Stimulated activated naive CD8-positive, alpha-beta T cell treated with anti-CD3 and anti-CD28 coated beads, Interleukin-15, Interleukin-2, amounts not matched to agents 100 ng/mL and 50 ng/mL, for 24 hours (primary cell): ENCODE data around the gene PIN4.
A peak's percentile ranks its signal among the peaks of the same experiment; 100 is the strongest.

Experiments
- H3K27ac Mint-ChIP-seq: one replicate; pipeline ENCODE4 v1.8.0; 2021; ENCODE audit warnings: mild to moderate bottlenecking, mixed read lengths
- H3K27me3 Mint-ChIP-seq: one replicate; pipeline ENCODE4 v1.8.0; 2021; ENCODE audit warnings: mixed read lengths
- H3K36me3 Mint-ChIP-seq: one replicate; pipeline ENCODE4 v1.8.0; 2021; ENCODE audit warnings: low read depth, mixed read lengths
- H3K4me1 Mint-ChIP-seq: one replicate; pipeline ENCODE4 v1.8.0; 2021; ENCODE audit warnings: low read depth, mixed read lengths
- H3K4me3 Mint-ChIP-seq: one replicate; pipeline ENCODE4 v1.8.0; 2021; ENCODE audit warnings: mild to moderate bottlenecking, mixed read lengths
- H3K9me3 Mint-ChIP-seq: one replicate; pipeline ENCODE4 v1.8.0; 2021; ENCODE audit warnings: mixed read lengths

The PIN4 gene

DNA sequence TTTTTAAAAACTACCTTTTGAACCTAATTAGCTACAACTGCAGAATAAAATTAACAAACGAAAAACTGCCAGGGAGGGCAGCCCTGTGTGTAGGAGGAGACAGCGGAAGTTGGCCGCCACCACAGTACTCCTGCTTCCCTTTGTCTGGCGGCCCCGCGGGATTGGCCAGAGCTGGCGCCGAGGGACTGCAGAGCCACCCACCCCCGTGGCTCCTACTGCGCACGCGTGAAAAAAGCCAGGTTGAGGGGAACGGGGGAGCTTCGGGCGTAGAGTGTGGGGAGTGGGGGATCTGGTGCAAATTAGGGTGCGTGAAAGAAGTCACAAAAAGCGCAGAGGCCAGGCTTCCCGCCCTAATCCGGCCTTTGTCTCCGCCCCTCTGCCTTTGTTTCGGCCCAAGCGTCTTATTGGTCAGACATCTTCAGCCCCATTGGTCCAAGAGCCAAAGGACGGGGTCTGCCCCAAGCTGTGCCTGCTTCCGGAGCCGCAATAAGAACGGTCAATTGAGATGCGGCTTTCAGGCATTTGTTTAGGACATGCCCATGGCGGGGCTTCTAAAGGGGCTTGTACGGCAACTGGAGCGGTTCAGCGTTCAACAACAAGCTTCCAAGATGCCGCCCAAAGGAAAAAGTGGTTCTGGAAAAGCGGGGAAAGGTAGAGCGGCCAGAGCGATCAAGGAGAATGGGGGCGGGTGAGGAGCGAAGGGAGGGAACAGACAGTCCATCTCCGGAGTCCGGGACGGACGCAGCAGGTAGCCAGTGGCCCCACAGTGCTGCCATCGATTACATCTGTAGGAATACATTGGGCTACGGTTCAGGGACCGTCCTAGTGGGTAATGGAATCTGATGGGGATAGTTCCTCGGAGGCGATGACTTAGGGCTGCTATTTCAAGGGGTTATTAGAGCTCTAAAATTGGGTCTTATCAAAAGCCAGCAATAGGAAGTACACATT lies at the start of gene PIN4:
Gene PIN4 (plus strand): TSS at position 580 of the 948 bp plus-strand sequence. CDS start 29 bp downstream, at position 609.
- H3K27me3 Mint-ChIP-seq: no peaks in the 10 kb centered on the region
- no peak within 1 kb of the TSS for H3K27ac Mint-ChIP-seq
- peaks cover 13% of the 10 kb centered on the region for H3K4me1 Mint-ChIP-seq
- H3K4me3 Mint-ChIP-seq: no peak within 1 kb of the TSS
- H3K36me3 Mint-ChIP-seq: peaks cover 5% of the 10 kb centered on the region
- no peaks in the 10 kb centered on the region for H3K9me3 Mint-ChIP-seq

DNA sequence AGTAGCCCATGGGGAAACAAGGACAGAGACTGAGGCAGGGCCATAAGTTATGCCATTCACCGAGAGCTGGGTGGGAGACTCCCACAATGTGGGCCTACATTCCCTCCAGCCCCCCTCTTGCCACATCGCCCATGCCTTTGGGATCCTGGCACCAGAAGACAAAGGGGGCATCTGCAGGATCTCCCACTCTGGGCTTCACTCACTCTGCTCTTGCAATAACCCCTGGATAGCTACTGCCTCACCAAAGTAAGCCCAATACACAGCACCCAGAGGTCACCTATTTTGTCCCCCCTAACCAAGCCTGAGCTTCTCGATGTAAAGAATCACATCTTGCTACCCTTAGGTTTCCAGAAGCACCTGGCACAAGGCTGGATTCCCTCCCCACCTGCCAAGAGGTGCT lies 49.1 kb upstream of the PIN4 start:
- H3K27me3 Mint-ChIP-seq: peaks cover 40% of the 10 kb centered on the region
- H3K9me3 Mint-ChIP-seq: no peaks in the 10 kb centered on the region
- H3K27ac Mint-ChIP-seq: no peak overlapping the region
- H3K4me3 Mint-ChIP-seq: no peak overlapping the region
- H3K36me3 Mint-ChIP-seq: no peaks in the 10 kb centered on the region
- peaks cover 3% of the 10 kb centered on the region for H3K4me1 Mint-ChIP-seq

DNA sequence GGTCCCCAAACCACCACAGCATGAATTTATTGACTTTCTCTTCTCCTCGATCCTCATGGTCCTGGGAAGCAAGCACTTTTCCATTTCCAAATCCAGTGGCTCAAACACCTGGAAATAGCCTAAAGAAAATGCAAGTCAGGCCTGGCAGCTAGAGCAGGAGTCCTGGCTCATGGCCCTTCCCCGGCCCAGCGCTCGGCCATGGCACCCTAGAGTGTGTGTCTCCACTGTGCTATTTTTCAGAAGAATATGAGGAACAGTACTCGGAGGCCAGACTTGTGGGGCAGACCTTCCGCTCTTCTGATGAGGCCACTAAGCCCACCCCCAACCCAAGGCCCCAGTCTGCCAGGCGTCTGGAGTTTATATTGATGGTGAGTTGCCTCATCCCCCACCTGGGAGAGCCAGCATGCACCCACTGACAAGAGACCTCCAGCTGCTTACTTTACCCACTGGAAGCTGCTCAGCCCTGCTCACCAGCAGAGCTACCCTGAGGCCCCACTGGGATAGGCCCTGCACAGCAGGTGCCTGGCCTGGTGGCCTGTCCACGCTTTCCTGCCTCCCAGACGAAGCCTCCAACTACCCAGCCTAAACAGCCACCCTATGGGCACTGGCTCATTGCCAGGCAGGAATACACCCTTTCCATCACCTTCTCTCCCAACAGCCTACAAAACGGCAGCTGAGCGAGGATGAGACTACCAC lies 47.6 kb upstream of the PIN4 start:
- Mint-ChIP-seq H3K27me3 (peaks cover 33% of the 10 kb centered on the region), H3K4me1 (peaks cover 3% of the 10 kb centered on the region), H3K27ac (no peak overlapping the region), H3K4me3 (no peak overlapping the region), H3K9me3 (no peaks in the 10 kb centered on the region), H3K36me3 (no peaks in the 10 kb centered on the region)

DNA sequence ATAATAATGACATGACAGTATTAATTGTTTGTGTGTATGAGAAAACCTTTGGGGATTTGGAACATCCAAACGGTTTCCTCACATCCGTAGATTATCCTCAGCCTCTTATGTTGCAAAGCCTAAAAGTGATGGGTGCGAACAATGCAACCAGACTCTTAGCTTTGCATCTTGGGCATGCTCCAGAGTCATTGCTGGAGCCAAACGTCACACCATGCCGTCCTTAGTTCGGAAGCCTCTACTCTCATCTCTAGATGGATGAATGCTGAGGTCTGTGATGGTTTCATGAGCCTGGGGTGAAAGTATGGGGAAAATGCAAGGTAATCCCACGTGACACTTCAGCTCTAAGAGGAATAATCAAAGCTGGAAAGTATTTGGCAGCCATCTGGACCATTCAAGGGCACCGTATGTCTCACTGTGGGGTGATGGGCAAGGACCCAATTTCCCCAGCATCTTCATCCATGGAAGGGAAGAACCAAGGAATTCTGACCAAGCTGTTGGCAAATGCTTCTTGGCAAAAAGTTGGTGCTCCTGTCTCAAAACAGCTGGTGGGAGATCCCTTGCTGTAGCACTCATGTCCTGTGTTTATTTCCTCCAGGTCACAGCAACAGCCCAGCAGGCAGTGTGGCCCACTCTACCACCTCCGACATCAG lies 43.6 kb upstream of the PIN4 start:
- Mint-ChIP-seq H3K4me3 (no peak overlapping the region), H3K27ac (no peak overlapping the region), H3K36me3 (no peaks in the 10 kb centered on the region), H3K27me3 (peaks cover 13% of the 10 kb centered on the region), H3K9me3 (no peaks in the 10 kb centered on the region), H3K4me1 (peaks cover 15% of the 10 kb centered on the region)

DNA sequence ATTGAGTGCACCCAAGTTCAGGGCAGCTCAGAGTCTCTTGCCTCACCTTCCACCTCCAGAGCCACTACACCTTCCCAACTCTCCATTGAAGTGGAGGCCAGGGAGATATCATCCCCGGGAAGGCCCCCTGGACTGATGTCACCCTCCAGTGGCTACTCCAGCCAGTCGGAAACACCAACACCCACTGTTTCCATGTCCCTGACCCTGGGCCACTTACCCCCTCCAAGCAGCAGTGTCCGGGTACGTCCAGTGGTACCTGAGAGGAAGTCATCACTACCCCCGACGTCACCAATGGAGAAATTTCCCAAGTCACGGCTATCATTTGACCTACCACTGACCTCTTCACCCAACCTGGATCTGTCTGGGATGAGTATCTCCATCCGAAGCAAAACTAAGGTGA lies 42.0 kb upstream of the PIN4 start:
- H3K27ac Mint-ChIP-seq: no peak overlapping the region
- no peaks in the 10 kb centered on the region for H3K36me3 Mint-ChIP-seq
- H3K4me1 Mint-ChIP-seq: peaks cover 26% of the 10 kb centered on the region
- H3K9me3 Mint-ChIP-seq: no peaks in the 10 kb centered on the region
- peaks cover 9% of the 10 kb centered on the region for H3K27me3 Mint-ChIP-seq
- no peak overlapping the region for H3K4me3 Mint-ChIP-seq

DNA sequence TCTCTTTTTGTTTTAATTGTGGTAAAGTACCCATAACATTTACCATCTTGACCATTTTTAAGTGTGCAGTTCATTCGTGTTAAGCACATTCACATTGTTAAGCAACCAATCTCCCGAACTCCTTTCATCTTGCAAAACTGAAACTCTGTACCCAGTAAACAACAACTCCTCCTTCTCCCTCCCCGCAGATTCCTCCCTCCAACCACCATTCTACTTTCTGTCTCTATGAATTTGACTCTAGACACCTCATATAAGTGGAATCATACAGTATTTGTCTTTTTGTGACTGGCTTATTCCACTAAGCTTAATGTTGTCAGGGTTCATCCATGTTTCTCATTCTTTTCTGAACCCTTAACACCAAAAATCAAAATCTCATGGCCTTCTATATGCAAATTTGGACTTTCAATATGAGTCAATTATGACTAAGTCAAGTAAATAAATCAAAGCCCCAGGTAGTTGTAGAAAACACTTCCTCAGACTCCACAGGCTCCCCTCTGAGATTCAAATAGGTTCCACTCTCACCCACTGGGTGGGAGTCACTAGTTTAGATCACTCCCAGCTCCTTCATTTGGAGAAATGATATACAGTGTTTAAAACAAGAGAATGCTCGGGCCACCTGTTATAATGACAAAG lies 40.1 kb upstream of the PIN4 start:
- Mint-ChIP-seq H3K4me1 (peaks cover 31% of the 10 kb centered on the region), H3K4me3 (no peak overlapping the region), H3K9me3 (no peaks in the 10 kb centered on the region), H3K27me3 (peaks cover 5% of the 10 kb centered on the region), H3K27ac (peak overlapping the region; percentile 53), H3K36me3 (no peaks in the 10 kb centered on the region)

DNA sequence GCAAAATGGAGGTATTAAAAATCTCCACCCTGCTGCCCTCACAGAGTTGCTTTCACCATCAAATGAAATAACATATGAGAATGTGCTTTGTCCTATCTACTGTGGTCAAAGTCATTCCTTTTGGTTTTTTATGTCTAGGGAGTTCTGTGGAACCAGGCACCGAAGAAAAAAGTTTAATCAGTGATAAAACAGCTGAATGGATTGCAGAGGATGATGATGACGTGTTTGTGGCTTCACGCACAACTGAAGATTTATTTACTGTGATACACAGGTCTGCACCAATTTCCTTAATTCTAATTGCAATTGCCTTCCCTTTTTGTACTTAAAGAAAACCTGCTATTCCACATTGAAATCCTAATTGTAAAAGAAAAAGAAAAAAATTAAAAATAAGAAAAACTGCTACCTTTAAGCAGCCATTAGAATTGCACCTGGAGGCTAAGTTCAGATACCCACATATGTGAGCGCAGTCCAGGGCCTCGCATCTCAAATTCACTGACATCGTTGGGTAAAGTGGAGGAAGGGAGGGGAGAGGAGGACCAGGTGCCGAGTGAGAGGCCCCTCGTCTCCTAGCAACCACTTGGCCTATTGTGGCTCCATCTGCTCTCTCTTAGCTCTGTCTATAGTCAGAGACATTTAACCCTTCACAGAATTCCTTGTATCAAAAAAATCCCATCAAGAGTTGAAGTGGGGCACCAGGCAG lies 39.3 kb upstream of the PIN4 start:
- H3K9me3 Mint-ChIP-seq: no peaks in the 10 kb centered on the region
- H3K27ac Mint-ChIP-seq: no peak overlapping the region
- peaks cover 31% of the 10 kb centered on the region for H3K4me1 Mint-ChIP-seq
- H3K36me3 Mint-ChIP-seq: no peaks in the 10 kb centered on the region
- peaks cover 5% of the 10 kb centered on the region for H3K27me3 Mint-ChIP-seq
- no peak overlapping the region for H3K4me3 Mint-ChIP-seq

DNA sequence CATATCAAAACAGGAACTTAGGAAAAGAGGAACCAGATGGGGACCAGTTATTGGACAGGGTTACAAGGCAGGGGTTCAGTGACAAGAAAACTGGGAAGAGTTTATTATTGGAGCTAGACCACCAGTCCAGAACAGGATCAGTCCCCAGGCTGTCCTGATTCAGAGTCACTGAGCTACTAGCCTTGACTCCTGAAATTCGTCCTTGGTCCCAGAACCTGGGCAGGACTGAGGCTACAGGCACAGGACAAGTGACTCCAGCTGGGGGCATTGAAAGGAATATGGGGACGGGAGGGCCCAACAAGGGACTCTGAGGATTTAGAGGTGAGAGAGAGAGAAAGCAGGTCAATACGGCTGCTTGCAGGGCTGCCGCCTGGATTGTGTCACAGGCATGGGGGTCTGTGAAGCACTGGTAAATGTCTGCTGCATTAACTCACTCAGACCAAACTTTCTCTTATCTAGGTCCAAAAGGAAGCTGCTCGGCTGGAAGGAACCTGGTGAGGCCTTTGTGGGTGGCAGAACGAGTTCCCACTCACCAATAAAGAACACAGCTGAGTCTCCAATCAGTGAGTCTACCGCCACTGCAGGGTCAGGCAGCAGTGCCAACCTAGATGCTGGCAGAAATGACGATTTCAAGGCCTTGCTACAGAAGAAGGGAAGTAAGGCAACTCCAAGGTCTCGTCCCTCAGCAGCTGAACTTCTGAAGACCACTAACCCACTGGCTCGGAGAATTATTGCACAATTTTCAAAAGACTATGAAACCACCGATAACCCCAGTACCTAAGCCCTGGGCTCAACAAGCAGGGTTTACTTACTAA lies 38.6 kb upstream of the PIN4 start:
- no peak overlapping the region for H3K4me3 Mint-ChIP-seq
- peaks cover 5% of the 10 kb centered on the region for H3K27me3 Mint-ChIP-seq
- H3K9me3 Mint-ChIP-seq: no peaks in the 10 kb centered on the region
- no peaks in the 10 kb centered on the region for H3K36me3 Mint-ChIP-seq
- peaks cover 31% of the 10 kb centered on the region for H3K4me1 Mint-ChIP-seq
- no peak overlapping the region for H3K27ac Mint-ChIP-seq

DNA sequence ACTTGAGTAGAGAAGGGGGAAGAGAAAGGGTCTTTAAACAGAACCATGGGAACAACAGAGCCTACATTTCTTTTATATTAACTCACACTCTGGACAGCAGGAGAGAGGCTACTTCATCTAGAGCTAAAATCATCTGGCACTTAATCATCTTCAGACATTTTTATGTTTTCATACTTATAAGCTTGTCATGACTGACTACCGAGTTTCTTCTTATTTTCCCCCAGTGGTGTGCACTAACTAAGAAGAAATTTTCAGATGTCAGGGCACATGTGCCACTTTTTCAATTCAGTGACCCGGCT lies 38.0 kb upstream of the PIN4 start:
- Mint-ChIP-seq H3K36me3 (no peaks in the 10 kb centered on the region), H3K4me1 (peaks cover 31% of the 10 kb centered on the region), H3K9me3 (no peaks in the 10 kb centered on the region), H3K27ac (no peak overlapping the region), H3K4me3 (no peak overlapping the region), H3K27me3 (peaks cover 5% of the 10 kb centered on the region)

DNA sequence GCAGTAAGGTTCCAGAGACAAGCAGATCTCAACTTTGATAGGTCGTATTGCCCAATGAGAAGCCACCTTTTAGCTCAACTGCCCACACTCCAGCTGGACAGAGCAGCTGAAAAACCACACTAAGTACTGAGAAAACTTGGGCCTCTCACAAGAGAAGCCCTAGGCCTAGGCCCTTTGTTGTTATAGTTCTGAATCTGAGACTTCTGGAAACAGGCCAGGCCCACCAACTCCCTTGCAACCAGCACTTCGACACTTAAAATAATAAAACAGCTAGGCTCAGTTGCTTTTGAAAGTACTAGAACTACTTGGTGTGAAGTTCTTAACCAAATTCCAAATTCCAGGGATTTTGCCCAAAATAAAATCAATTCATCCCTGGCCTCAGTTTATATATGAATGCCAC lies 36.4 kb upstream of the PIN4 start:
- H3K9me3 Mint-ChIP-seq: no peaks in the 10 kb centered on the region
- H3K27ac Mint-ChIP-seq: no peak overlapping the region
- no peak overlapping the region for H3K4me3 Mint-ChIP-seq
- no peaks in the 10 kb centered on the region for H3K36me3 Mint-ChIP-seq
- peaks cover 31% of the 10 kb centered on the region for H3K4me1 Mint-ChIP-seq
- peaks cover 5% of the 10 kb centered on the region for H3K27me3 Mint-ChIP-seq

DNA sequence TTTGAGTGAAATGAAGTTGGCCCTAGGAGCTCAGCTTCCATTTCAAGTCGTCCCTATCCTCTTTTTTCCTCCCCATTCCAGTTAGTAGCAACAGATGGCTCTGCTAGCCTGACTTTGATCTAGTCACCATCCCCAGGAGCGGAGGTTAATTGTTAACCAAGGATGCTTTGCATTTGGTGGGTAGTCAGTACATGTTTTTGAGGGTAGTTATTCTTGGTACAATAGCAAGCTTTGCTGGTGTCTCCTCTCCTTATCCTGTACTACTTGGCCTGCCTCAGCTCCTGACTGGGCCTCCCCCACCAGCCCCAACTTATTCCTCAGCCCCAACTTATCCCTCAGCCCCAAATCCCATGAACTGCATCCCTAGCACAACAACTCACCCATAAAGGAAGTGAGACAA lies 35.0 kb upstream of the PIN4 start:
- no peak overlapping the region for H3K27ac Mint-ChIP-seq
- H3K9me3 Mint-ChIP-seq: no peaks in the 10 kb centered on the region
- H3K27me3 Mint-ChIP-seq: peaks cover under 1% of the 10 kb centered on the region
- no peaks in the 10 kb centered on the region for H3K36me3 Mint-ChIP-seq
- H3K4me1 Mint-ChIP-seq: peaks cover 26% of the 10 kb centered on the region
- H3K4me3 Mint-ChIP-seq: no peak overlapping the region

DNA sequence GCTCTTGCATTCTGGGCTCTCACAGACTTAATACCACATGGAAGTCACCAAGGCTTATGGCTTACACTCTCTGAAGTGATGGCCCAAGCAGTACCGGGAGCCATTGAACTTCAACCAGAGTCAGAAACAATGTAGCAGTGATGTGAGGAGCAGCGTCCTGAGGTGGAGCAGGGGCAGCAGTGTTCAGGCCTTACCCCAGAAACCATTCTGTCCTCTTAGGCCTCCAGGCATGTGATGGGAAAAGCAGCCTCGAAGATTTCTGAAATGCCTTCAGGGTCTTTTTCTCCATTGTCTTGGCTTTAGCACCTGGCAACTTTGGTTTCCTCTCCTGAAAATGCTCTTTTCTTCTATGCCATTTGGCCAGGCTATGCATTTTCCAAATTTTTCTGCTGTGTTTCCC lies 22.8 kb upstream of the PIN4 start:
- H3K36me3 Mint-ChIP-seq: no peaks in the 10 kb centered on the region
- peaks cover 4% of the 10 kb centered on the region for H3K27me3 Mint-ChIP-seq
- H3K4me1 Mint-ChIP-seq: no peaks in the 10 kb centered on the region
- no peaks in the 10 kb centered on the region for H3K9me3 Mint-ChIP-seq
- no peak overlapping the region for H3K27ac Mint-ChIP-seq
- H3K4me3 Mint-ChIP-seq: no peak overlapping the region

DNA sequence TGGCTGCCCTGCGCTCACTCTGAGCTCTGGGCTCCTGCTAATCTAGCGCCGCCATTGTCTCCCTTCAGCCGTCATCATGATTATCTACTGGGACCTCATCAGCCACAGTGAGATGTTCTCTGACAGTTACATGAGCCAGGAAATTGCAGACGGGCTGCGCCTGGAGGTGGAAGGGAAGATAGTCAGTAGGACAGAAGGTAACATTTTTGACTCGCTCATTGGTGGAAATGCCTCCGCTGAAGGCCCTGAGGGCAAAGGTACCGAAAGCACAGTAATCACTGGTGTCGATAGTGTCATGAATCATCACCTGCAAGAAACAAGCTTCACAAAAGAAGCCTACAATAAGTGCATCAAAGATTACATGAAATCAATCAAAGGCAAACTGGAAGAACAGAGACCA lies 21.8 kb upstream of the PIN4 start:
- Mint-ChIP-seq H3K9me3 (no peaks in the 10 kb centered on the region), H3K36me3 (no peaks in the 10 kb centered on the region), H3K4me1 (no peaks in the 10 kb centered on the region), H3K27me3 (peaks cover 4% of the 10 kb centered on the region), H3K4me3 (no peak overlapping the region), H3K27ac (no peak overlapping the region)

DNA sequence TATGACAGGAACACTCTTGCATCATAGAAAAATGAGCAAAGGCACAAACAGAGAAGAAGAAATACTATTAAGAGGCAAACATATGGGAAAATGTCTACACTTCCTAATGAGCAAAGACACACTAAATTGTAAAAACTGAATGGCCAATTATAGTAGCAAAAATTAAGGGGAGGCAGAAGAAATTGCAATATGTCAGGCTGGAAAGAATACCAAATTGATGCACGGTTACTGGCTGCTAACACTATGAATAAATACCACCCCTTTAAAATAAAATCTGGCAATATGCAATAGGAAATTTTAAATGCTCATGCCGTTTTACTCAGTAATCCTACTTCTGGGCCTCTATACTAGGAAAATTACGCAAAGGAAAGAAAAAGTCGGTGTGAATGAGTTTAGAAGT lies 16.0 kb upstream of the PIN4 start:
- Mint-ChIP-seq H3K9me3 (no peaks in the 10 kb centered on the region), H3K4me1 (peaks cover 9% of the 10 kb centered on the region), H3K27me3 (peaks cover 4% of the 10 kb centered on the region), H3K36me3 (no peaks in the 10 kb centered on the region), H3K27ac (no peak overlapping the region), H3K4me3 (no peak overlapping the region)
